ENCODE measurements around the gene RNF207. TPM values are rescaled to one million over a fixed set of nuclear protein-coding genes. Genes with fewer than 3 reads are reported as not detected.
A peak's percentile ranks its signal among the peaks of the same experiment; 100 is the strongest.

RNF207 gene
- total and polyA plus RNA-seq, 2 of the 4 experiments (the other 2 are of a cell fraction) = 2.7 to 17.2 TPM

GRCh38 chr1:6248161-6248776, 42.4 kb downstream of the RNF207 start:
- POLR2A ChIA-PET (ENCODE audit: unreplicated experiment) = no interaction called here
- H3K9me3 ChIP-seq (ENCODE audit: control insufficient read depth, insufficient read depth, low read length) = no peaks in the 10 kb centered on the region
- no peak overlapping the region for H3K18ac ChIP-seq (ENCODE audit: low read depth, low read length)
- H2AK9ac ChIP-seq (replicated peaks; ENCODE audit: low read depth, low read length, poor library complexity) = peak overlapping the region; percentile 28
- H3K14ac ChIP-seq (replicated peaks; ENCODE audit: low read depth, low read length) = no peak overlapping the region
- dilution Hi-C loops (cut with HindIII; ENCODE audit: low sequenced_read_pairs, unreplicated experiment) (no loop called here), intact Hi-C loops (cut with micrococcal nuclease) (loop anchor here (5.0 kb wide), 1 partner anchor 244 kb away; the partner anchor contains the start of gene PLEKHG5), in situ Hi-C loops (cut with MboI; ENCODE audit: low sequenced_read_pairs) (loop anchor here (5.0 kb wide), 1 partner anchor 94 kb away; no protein-coding TSS in a partner anchor)
- no peaks in the 10 kb centered on the region for H3K9me1 ChIP-seq (ENCODE audit: insufficient read depth, low read length)
- H3K27ac ChIP-seq (ENCODE audit: insufficient read depth, low read length) = no peak overlapping the region
- no peak overlapping the region for H4K5ac ChIP-seq (ENCODE audit: low read depth, low read length)
- no peak overlapping the region for H2BK120ac ChIP-seq (ENCODE audit: low read depth, low read length)
- H3K4me2 ChIP-seq (ENCODE audit: low read depth, low read length) = no peak overlapping the region
- no TSS peak for BruUV-seq (replicated peaks)
- H3K23ac ChIP-seq (ENCODE audit: low read depth, low read length) = no peak overlapping the region
- H3K36me3 ChIP-seq (ENCODE audit: control insufficient read depth, insufficient read depth, low read length) = no peaks in the 10 kb centered on the region
- no peaks in the 10 kb centered on the region for H3K4me1 ChIP-seq (ENCODE audit: control insufficient read depth, insufficient read depth, low read length)
- H3K4me3 ChIP-seq (ENCODE audit: insufficient read depth, low read depth, low read length) = no peak overlapping the region
- no peak overlapping the region for H3K4ac ChIP-seq (ENCODE audit: low read depth, low read length)
- DNase-seq = no peak
- no peak overlapping the region for H4K8ac ChIP-seq (ENCODE audit: low read depth in 2 of 2, low read length in 2 of 2)
- peaks cover 16% of the 10 kb centered on the region for H4K20me1 ChIP-seq (ENCODE audit: insufficient read depth, low read length)
- H3K79me1 ChIP-seq (ENCODE audit: low read depth in 1 of 2, low read length in 2 of 2) = no peaks in the 10 kb centered on the region
- no peak overlapping the region for H4K91ac ChIP-seq (ENCODE audit: insufficient read depth, low read depth, low read length)
- H2BK20ac ChIP-seq (ENCODE audit: low read depth, low read length) = no peak overlapping the region
- ATAC-seq (ENCODE audit: low read depth) = no peak
- CTCF ChIA-PET = interaction anchor here (0.8 to 1.5 kb wide), 3 partner anchors 10 to 98 kb away, joined by 3 to 6 read pairs (median 3); no protein-coding TSS in a partner anchor
- H2AFZ ChIP-seq (replicated peaks; ENCODE audit: low read length, poor library complexity) = no peak overlapping the region
- no peak overlapping the region for H2BK15ac ChIP-seq (ENCODE audit: low read depth, low read length)
- no peak overlapping the region for H3K9ac ChIP-seq (ENCODE audit: low read depth, low read length)
- TF ChIP-seq SMC3 (IDR thresholded peaks at IDR 0.05; ENCODE audit: low read depth, low read length) = no peak
- no peak for TF ChIP-seq FOS (IDR thresholded peaks at IDR 0.05; ENCODE audit: low read depth, low read length)
- no peak for TF ChIP-seq MXI1 (IDR thresholded peaks at IDR 0.05; ENCODE audit: borderline replicate concordance, low read depth, low read length)
- TF ChIP-seq MAFK (IDR thresholded peaks at IDR 0.05; ENCODE audit: low read depth, low read length) = no peak
- TF ChIP-seq NFE2L2 (IDR thresholded peaks at IDR 0.05; ENCODE audit: low read depth, low read length) = no peak
- TF ChIP-seq RFX5 (IDR thresholded peaks at IDR 0.05; ENCODE audit: low read depth, low read length) = no peak
- no peak for TF ChIP-seq RCOR1 (IDR thresholded peaks at IDR 0.05; ENCODE audit: insufficient replicate concordance, low read length)
- 83% methylated on average over 10 of the region's 14 CpGs; no CpG with 5 or more reads in 1 of the 2 experiments for WGBS, 2 experiments (ENCODE audit: extremely low coverage in 2 of 2, insufficient read length in 1 of 2)
- H2BK5ac ChIP-seq (ENCODE audit: low read depth, low read length, poor library complexity, severe bottlenecking) = no peak overlapping the region
- no peak overlapping the region for H2AK5ac ChIP-seq (ENCODE audit: low read depth, low read length)
- no peak overlapping the region for H3K56ac ChIP-seq (ENCODE audit: extremely low read depth, insufficient read depth, low read length)
- H3K27me3 ChIP-seq (ENCODE audit: control insufficient read depth, insufficient read depth, low read length) = peaks cover 49% of the 10 kb centered on the region
